Measurements from ENCODE around the gene NUP188. TPM values are rescaled to one million over a fixed set of nuclear protein-coding genes. Genes with fewer than 3 reads are reported as not detected.
"Not testable (repeated sequence)": the region's sequence is repeated elsewhere in the genome, so short reads cannot be mapped to it uniquely, and the experiment has no call there.

Gene NUP188
- total RNA-seq, 1 donor from 2014 or later, result 50.6 TPM

DNA sequence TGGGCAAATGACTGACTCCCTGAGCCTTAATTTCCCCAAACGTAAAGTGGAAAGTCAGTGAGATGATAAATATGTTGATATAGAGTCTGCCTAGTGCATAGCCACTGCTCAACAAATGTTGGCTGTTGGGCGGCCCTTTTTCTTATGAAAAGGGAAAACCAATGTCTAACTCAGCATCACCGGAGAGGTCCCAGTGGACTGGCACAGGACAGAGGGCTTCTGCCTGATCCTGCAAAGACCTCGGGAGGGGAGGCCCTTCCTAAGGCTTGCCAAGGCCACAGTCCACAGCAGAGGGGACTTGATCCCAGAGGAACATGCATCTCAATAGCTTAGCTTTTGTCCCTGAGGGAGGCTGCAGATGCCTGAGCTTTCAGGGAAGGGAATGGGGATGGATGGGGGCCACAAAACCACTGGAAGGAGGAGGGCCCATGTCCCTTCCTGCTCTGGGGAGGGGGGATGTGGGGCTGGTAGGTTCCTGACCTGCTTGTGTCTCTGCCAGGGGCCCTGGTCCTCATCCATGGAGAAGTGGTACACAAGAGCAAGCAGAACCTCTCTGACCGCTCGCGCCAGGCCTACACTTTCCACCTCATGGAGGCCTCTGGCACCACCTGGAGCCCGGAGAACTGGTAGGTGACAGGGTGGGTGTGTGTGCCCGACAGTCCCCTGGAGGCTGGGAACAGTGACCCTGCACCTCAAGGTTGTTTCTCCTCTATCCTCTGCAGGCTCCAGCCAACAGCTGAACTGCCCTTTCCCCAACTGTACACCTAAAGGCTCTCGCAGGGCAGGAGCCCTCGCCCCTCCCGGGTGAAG, 6.3 kb upstream of the NUP188 start:
- peak; percentile 84 for DNase-seq (ENCODE audit: low spot score)

DNA sequence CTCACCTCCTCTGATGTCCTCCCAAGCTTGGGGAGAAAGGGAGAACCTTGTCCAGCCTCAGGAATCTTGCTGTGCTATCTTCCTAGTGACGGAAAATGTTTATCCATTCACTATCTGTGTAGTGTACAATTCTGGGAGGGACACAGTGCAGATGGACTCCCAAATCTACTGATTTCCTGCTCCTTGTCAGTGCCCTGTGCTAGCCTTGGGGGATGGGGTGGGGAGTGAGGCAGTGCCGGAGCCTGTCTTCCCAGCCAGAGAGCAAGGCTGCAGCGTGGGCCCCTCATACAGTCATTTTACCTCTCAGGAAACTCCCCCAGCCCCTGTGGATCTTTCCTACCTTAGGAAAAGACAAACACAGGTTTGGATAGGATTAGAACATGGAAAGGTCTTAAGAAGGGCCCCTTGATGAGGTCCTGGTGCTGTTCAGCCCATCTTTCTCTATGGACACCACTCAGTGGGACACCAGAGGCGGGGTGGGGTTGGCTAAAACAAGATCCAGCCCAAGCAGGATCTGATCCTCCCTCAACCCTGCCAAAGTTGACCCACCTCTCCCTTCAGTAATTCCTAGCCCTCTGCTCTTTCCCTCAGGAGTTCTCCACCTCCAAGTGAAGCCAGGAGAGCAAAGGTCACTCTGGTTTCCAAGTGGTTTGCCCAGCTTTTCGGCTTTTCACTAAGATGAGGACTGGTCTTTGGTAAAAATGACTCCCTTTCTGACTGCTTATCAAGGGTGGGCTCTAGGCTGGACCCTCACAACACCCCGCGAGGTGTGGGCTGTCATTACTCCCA, 3.5 kb upstream of the NUP188 start:
- DNase-seq (ENCODE audit: low spot score), result peak; percentile 9

DNA sequence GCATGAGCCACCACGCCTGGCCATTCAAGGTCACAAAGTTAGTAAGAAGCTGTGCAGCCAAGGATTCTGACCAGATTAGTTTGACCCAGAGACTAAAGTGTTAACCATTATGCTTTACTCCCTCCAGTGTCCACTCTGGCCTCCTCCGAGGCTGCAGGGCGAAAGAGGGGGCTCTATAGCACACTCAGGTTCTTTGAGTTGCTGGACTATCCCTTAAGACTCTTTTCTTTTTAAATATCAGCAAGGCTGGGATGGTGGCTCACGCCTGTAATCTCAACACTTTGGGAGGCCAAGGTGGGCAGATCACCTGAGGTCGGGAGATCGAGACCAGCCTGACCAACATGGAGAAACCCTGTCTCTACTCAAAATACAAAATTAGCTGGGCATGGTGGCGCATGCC, 2.5 kb upstream of the NUP188 start:
- DNase-seq (ENCODE audit: low spot score), result peak; percentile 41

DNA sequence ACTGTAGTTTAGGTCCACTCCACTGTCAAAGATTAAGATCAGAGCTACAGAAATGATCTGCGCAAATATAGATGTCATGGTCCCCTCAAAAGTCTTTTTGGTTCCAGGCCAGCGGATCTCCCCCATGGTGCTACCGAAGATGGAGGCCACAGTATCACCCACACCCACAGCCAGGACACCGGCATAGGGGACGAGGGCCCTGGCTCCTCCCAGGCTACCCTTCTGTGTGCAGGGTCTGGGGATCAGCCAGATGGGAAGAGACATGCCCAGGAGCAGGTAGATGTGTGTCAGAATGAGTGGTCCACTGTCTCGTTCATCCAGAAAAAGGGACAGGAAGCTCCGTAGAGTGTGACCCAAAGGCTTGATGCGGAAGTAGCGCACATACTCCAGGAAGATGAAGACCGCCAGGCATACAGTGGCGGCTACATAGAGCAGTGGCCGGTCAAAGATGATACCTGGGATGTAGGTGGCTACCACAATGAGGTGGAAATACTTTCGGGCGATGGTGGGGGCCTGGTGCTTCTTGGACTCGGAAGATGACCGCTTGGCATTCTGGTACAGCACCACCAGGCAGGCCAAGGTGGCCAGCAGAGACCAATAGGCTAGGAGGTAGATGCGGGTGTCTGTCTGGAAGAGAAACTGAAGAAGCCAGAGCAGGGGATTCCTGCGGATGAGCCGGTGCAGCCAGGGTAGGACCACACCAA, 1.5 kb upstream of the NUP188 start:
- DNase-seq (ENCODE audit: low spot score), result peak; percentile 65

DNA sequence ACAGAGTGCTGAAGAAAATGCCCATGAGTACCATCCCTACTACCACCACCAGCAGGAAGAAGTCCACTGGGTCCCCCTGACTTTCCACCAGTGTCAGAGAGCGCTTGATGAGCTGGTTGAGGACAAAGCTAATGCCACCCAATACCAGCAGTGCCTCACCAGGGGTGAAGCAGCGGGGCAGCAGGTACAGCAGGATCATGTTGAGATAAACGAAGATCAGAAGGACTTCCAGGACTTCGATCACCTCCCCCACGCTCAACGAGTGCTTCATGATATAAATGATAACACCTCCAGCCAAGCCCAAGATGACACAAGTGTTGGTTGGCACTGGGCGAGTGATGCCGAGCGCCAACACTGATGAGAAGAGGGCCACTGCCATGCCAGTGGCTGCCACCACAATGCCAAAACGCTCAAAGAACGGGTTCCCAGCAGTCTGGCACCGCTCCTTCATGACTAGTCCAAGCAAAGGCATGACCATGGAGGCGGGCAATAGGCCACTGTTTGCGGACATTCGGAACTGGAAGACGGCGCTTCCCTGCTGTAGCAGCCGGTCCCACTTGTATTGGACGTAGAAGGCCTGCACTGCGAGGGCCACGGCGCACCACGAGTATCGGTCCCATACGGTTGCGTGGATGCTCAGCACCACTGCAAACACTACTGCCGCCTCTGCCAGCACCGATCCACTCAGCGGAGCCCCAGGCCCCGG, 775 bp upstream of the NUP188 start:
- DNase-seq (ENCODE audit: low spot score), result peak; percentile 51

DNA sequence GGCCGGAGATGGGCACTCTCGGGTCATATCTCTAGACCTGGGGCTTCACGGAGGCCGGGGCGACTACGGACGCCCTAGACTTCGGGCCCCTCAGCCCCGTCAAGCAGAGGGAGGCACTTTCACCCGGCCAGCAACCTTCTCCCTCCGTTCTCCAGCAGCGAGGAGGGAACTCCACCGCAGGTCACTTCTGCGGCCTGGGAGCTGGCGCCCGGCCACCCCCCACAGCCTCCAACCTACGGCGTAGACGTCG, 297 bp upstream of the NUP188 start:
- DNase-seq (ENCODE audit: low spot score), result peak; percentile 88

DNA sequence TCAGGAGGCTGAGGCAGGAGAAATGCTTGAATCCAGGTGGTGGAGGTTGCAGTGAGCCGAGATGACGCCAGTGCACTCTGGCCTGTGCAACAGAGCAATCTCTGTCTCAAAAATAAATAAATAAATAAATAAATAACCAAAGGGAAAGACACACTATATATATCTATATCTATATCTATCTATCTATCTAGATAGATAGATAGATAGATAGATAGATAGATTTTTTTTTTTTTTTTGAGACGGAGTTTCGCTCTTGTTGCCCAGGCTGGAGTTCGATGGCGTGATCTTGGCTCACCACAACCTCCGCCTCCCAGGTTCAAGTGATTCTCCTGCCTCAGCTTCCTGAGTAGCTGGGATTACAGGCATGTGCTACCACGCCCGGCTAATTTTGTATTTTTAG, 13.9 kb downstream of the NUP188 start:
- DNase-seq (ENCODE audit: low spot score), result not testable (repeated sequence)

DNA sequence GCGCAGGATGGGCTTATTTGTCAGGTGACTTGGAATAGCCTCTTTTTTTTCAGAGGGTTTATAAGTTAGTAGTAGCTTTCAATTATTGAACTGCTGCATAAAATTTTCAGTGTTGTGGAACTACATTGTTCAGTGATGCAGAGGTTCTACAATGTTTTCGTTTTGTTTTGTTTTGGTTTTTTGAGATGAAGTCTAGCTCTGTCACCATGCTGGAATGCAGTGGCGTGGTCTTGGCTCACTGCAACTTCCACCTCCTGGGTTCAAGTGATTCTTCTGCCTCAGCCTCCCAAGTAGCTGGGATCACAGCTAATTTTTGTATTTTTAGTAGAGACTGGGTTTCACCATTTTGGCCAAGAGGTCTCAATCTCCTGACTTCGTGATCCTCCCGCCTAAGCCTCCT, 22.0 kb downstream of the NUP188 start:
- DNase-seq (ENCODE audit: low spot score), result no peak

DNA sequence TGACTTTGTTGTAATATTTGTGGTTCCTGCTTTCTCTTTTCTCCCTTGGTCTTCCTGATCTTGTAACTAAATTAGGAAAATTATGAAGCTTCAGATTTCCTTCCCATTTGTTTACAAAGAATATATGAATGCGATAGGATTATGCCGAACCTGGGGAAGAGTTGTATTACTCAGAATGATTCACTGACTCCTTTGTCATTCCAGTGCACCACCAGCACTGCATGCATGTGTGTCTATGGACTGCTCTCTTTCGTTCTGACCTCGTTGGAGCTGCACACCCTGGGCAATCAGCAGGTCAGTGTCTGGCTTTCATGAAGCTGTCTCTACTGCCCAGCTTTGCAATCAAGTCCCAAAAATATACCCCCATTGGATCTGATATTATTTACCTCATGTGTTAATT, 25.5 kb downstream of the NUP188 start:
- DNase-seq (ENCODE audit: low spot score), result no peak

DNA sequence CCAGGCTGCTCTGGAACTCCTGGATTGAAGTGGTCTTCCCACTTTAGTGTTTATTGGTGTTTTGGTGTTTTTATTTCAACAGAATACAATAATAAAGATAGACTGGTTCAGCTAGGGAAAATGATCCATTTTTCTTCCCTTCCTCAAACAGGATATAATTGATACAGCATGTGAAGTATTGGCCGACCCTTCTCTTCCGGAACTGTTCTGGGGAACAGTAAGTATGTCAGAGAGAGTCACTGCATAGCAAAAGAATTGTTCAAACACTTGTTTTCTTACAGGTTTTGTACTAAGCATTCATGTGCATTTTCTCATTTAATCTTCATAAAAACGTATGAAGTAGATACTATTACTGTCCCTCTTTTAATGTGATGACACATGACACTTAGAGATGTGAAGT, 31.6 kb downstream of the NUP188 start:
- no peak for DNase-seq (ENCODE audit: low spot score)

DNA sequence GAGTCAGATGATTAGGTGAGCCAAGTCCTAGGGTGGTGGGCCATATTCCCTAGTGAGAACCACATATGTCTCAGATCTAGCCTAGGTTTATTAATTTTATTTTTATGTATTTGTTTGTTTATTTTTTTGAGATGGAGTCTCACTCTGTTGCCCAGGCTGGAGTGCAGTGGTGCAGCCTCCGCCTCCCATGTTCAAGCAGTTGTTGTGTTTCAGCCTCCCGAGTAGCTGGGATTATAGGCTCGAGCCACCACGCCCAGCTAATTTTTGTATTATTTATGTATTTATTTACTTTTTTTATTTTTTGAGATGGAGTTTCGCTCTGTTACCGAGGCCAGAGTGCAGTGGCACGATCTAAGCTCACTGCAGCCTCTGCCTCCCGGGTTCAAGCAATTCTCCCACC, 36.0 kb downstream of the NUP188 start:
- no peak for DNase-seq (ENCODE audit: low spot score)

DNA sequence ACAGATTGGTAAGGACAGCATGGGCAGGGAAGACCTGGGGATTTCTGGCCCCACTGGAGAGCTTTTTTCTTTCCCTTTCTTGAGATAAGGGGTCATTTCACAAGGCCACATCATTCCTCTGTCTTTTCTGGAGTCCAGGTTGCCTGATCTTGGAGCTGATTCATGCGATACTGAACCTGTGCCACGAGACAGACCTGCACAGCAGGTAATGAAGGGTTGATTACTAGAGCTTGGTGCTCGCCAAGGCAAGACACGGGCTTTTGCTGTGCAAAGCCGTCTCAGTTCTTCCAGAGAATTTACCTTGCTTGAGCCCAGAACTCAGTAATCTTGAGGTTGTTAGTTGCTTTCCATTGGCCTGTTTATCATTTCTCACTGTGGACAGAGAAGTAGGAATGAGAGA, 39.2 kb downstream of the NUP188 start:
- no peak for DNase-seq (ENCODE audit: low spot score)

DNA sequence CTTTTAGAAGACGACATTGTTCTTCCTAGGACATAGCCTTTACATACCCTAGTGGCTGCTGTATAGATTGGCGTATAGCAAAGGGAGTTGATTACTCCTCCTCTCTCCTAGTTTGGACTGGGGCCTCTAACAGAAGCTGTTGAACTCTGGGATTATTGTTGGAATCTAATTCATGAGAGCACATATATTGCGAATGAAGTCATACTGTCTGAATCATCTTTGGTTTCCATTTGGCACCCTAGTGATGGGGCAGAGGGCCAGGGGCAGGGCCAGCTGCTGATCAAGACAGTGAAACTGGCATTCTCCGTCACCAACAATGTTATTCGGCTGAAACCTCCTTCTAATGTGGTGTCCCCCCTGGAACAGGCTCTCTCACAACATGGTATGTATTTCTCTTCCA, 40.3 kb downstream of the NUP188 start:
- no peak for DNase-seq (ENCODE audit: low spot score)

DNA sequence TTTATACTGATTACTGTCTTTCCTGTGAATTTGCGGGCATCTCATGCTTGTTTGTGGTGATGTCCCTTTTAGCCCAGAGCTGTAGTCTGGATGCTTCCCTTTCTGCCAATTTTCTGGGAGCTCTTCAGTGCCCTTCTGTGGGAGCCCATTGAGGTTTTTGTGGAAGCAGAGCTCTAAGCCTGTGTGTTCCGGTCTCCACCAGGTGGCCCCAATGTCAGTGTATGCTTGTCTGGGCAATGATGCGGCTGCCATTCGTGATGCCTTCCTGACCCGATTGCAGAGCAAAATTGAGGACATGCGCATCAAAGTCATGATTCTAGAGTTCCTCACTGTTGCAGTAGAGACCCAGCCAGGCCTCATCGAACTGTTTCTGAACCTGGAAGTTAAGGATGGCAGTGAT, 45.5 kb downstream of the NUP188 start:
- no peak for DNase-seq (ENCODE audit: low spot score)

DNA sequence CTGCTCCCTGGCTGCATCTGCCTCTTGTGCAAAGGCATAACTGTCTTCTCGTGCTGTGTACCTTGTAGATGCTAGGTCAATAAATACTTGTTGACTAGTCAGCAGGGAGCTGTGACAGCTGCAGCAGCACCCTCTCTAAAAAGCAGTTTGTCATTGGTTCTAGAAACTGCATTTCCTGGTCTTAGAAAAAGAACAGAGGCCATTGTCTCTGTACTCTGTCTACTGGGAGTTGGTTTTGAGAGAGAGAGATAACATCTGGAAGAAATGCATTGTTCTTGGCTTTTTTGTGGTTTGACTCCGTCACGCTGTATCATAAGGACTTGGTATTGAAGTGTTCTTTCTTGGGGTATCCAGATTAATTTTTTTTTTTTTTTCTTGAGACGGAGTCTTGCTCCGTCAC, 48.3 kb downstream of the NUP188 start:
- no peak for DNase-seq (ENCODE audit: low spot score)

DNA sequence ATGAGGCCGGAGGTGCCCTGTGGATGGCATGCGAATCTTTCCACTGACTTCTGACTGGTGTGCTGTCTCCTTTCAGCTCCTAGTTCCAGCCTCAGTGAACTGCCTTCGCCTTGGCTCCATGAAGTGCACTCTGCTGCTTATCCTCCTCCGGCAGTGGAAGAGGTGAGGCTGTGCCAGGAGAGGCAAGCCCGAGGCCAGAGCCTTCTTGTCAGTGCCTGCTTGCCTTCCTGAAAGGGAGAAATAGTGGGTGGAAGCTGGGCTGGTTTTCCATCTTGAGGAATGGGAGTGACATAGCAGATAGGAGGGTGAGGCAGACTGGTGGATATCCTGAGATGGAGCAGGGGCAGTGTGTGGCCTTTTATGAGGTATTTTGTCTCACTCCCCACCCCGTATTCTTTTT, 51.0 kb downstream of the NUP188 start:
- DNase-seq (ENCODE audit: low spot score), result no peak

DNA sequence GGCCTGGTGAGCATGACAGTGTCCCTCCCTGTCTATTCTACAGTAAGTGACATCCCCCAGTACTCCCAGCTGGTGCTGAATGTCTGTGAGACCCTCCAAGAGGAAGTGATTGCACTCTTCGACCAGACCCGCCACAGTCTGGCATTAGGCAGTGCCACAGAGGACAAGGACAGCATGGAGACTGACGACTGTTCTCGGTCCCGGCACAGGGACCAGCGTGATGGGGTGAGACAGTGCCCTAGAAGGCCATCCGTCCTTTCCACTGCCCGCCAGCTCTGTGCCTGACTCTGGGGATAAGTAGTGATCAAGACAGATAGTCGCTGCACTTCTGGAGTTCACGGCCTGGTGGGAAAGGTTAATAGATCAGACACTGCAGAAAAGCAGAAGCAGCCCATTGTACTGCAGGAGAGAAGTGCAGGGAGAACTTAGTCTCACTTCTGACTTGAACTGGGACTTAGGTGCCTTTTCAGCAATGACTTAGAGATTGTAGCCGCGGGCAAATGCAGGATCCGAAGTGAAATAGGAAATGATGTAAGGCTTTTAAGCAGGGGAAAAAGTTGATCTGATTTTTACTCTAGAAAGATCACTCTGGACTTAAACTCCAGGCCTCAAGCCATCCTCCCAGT, 52.2 kb downstream of the NUP188 start:
- no peak for DNase-seq (ENCODE audit: low spot score)

DNA sequence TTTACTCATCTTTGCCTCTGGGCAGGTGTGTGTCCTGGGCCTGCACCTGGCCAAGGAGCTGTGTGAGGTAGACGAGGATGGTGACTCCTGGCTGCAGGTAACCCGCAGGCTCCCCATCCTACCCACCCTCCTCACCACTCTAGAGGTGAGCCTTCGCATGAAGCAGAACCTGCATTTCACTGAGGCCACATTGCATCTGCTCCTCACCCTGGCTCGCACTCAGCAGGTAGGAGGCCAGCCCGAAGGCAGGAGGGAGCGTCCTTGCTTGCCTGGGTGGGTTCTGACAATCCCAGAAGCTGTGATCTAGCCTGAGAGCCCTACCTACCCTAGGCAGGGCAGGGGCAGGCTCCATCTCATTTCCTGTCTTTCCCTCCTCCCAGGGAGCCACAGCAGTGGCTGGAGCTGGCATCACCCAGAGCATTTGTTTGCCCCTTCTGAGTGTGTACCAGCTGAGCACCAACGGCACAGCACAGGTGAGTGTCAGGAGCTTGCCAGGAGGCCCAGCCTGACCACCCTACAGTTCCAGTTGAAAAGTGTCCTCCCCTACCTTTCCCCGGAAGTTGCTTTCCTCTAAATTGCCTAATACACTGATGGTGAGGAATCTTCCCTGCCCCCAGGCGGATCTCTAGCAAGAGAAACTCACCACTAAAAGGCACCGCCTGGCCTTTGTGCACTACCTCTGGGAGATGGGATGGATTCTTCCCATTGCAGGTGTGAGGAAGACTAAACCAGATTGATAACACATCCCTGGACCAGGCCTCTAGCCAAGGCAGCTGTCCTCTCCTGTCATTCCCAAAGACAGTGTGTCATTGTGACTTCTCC, 54.2 kb downstream of the NUP188 start:
- DNase-seq (ENCODE audit: low spot score), result no peak

DNA sequence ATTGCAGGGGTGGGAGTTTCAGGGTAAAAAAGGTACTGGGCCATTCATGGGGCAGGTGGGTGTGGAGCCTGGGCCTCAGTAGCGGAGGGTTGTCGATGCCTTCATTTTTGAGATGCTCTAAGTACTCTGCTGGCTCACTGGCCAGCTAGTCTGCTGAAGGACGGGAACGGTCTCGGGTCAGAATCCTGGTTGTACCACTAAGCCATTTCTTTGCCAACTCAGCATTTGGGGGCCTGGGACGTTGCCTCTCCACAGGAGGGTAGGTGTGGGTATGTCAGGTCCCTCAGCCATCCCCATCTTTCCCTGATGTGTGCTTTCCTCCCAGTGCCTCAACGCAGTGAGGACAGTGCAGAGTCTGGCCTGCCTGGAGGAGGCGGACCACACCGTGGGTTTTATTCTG, 55.5 kb downstream of the NUP188 start:
- no peak for DNase-seq (ENCODE audit: low spot score)

DNA sequence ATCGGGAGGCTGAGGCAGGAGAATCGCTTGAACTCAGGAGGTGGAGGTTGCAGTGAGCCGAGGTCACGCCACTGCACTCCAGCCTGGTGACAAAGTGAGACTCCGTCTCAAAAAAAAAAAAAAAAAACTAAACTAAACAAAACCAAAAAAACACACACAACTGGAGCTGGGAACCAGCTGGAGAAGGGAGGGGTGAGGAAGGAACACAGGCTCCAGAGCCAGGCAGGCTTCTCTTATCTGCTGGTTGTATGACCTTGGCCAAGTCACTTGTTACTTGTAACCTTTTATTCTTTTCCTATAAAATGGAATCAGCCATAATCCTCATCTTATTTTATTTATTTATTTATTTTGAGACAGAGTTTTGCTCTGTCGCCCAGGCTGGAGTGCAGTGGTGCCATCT, 56.7 kb downstream of the NUP188 start:
- DNase-seq (ENCODE audit: low spot score), result not testable (repeated sequence)

Measured in mesenteric fat pad (tissue), 1 donor.